Right atrium auricular region (tissue), 2 donors: ENCODE measurements around the gene ATG10. TPM values are rescaled to one million over a fixed set of nuclear protein-coding genes. Genes with fewer than 3 reads are reported as not detected.
"Not testable (repeated sequence)": the region's sequence is repeated elsewhere in the genome, so short reads cannot be mapped to it uniquely, and the experiment has no call there.

Experiments used
- DNase-seq: peaks from one replicate; pipeline ENCODE4 v3.0.0-alpha.2; 2019; ENCODE audit warnings: low spot score
- H3K27ac ChIP-seq, 2 donors: fragments of 200-600 bp; sonication (generic); 1 replicate in 1 of 2; 2 replicates in 1 of 2; pipeline ENCODE4 v1.5.1; 2016 to 2019
- H3K27me3 ChIP-seq, 2 donors: fragments of 200-600 bp; sonication (generic); one replicate each; pipeline versions ENCODE4 v1.5.1 to v1.6.0; 2017 to 2019
- H3K36me3 ChIP-seq: fragments of 200-600 bp; sonication (generic); one replicate; pipeline ENCODE4 v1.5.1; 2016
- H3K4me1 ChIP-seq, 2 donors: fragments of 200-600 bp; sonication (generic); one replicate each; pipeline versions ENCODE4 v1.5.1 to v1.6.0; 2017 to 2019
- H3K4me3 ChIP-seq, 2 donors: fragments of 200-600 bp; sonication (generic); 1 replicate in 1 of 2; 2 replicates in 1 of 2; pipeline ENCODE4 v1.5.1; 2017 to 2019; ENCODE audit warnings: mild to moderate bottlenecking in 1 of 2, moderate library complexity in 1 of 2
- H3K9me3 ChIP-seq, 2 donors: fragments of 200-600 bp; sonication (generic); one replicate each; pipeline ENCODE4 v1.5.1; 2019
- total RNA-seq, 2 donors: library from RNA; depleted of rRNA; stranded (reverse); fragments of >200 nt; gene quantifications; one replicate each; pipeline ENCODE4 v1.1.0, GENCODE V29; 2016
- TF ChIP-seq, protein P1 (sequence below), 2 donors: fragments of 200-600 bp; sonication (generic); IDR thresholded peaks; one replicate each; pipeline ENCODE4 v1.5.1; 2019; ENCODE audit warnings: antibody characterized with exemption in 2 of 2

Gene ATG10
- total RNA-seq, 2 donors from 2014 or later, result 4.2 to 5.6 TPM

DNA sequence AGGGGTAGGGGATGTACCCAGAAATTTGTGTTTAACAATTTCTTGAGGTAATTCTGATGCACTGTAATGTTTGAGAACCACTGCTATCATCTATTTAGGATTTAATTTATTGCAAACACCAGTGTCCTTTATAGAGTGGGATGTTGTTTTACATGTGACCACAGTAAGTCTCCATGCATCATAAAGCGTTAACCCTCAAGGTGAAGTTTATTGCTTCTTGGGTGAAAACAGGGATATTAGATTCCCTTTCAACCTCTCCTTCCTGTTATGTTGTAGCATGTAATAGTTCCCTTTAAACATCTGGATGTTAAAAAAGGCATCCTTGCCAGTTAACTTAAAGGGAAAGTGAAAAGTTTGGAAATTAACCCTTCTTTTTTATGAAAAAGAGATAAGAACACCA, 35.8 kb upstream of the ATG10 start:
- Histone ChIP-seq H3K4me1 (no peaks in the 10 kb centered on the region), H3K9me3 (no peaks in the 10 kb centered on the region), H3K27me3 (no peaks in the 10 kb centered on the region), H3K36me3 (no peaks in the 10 kb centered on the region), H3K27ac (no peak overlapping the region), H3K4me3 (no peak overlapping the region)
- TF ChIP-seq, protein P1, sequence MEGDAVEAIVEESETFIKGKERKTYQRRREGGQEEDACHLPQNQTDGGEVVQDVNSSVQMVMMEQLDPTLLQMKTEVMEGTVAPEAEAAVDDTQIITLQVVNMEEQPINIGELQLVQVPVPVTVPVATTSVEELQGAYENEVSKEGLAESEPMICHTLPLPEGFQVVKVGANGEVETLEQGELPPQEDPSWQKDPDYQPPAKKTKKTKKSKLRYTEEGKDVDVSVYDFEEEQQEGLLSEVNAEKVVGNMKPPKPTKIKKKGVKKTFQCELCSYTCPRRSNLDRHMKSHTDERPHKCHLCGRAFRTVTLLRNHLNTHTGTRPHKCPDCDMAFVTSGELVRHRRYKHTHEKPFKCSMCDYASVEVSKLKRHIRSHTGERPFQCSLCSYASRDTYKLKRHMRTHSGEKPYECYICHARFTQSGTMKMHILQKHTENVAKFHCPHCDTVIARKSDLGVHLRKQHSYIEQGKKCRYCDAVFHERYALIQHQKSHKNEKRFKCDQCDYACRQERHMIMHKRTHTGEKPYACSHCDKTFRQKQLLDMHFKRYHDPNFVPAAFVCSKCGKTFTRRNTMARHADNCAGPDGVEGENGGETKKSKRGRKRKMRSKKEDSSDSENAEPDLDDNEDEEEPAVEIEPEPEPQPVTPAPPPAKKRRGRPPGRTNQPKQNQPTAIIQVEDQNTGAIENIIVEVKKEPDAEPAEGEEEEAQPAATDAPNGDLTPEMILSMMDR (IDR thresholded peaks at IDR 0.05), result no peak
- DNase-seq, result no peak

DNA sequence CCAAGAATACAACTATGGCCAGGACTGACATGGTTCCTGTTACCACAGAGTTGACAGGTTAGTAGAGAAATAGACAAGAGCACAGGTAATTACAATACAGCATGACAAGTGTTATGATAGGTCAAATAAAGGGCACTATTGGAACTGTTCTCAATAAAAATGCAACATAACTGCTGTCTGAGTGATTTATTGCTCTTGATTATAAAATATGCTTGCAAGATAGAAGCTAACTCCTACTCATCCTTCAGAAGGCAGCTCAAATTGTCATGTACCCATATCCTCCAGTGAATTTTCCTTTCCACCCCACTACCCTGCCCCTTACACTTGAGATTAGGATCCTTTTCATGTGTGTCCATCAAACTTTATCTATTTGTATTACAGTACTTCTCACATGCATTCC, 35.1 kb upstream of the ATG10 start:
- TF ChIP-seq, protein P1 (IDR thresholded peaks at IDR 0.05), result no peak
- Histone ChIP-seq H3K4me3 (no peak overlapping the region), H3K36me3 (no peaks in the 10 kb centered on the region), H3K27me3 (no peaks in the 10 kb centered on the region), H3K4me1 (no peaks in the 10 kb centered on the region), H3K27ac (no peak overlapping the region), H3K9me3 (no peaks in the 10 kb centered on the region)
- DNase-seq, result no peak

DNA sequence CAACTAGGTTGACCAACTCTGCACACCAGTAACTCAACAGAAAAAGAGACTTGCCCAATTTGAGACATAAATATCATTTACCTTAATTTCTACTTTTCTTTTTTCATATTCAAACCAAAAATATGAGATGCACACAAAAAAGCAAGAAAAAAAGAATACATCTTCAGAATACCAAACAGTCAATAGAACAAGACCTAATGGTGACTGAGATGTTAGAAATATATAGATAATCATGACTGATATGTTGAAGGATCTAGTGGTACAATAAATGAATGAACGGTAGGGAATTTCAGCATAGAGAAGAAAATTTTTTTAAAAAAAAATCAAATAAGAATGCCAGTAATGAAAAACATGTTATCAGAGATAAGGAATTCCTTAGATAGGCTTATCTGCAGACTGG, 29.1 kb upstream of the ATG10 start:
- no peaks in the 10 kb centered on the region for H3K36me3 ChIP-seq
- no peak overlapping the region for H3K27ac ChIP-seq
- no peak for DNase-seq
- no peaks in the 10 kb centered on the region for H3K4me1 ChIP-seq
- peaks cover 0 to 22% of the 10 kb centered on the region in 2 donors for H3K9me3 ChIP-seq
- no peak overlapping the region for H3K4me3 ChIP-seq
- no peaks in the 10 kb centered on the region for H3K27me3 ChIP-seq
- TF ChIP-seq, protein P1 (IDR thresholded peaks at IDR 0.05), result no peak

DNA sequence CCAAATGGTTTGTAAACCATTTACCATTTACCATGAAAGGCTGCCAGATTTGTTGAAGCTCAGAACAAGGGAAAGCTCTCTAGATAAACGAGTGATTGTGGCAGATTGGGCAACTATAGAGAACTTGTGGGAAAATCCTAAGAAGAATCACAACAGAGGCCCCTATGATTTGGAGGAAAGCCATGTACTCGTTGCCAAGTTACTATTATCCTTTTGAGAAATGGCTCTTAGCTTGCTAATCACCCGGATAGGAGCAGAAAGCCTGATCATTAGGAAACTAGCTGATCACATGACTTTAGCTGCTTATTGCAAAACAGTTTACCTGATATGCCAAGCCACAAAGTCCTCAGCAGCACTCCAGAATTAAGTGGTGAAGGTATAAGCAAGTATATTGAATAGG, 23.5 kb upstream of the ATG10 start:
- Histone ChIP-seq H3K27ac (no peak overlapping the region), H3K9me3 (peaks cover 0 to 8% of the 10 kb centered on the region in 2 donors), H3K27me3 (no peaks in the 10 kb centered on the region), H3K36me3 (no peaks in the 10 kb centered on the region), H3K4me3 (no peak overlapping the region), H3K4me1 (peaks cover 0 to 11% of the 10 kb centered on the region in 2 donors)
- TF ChIP-seq, protein P1 (IDR thresholded peaks at IDR 0.05), result no peak
- no peak for DNase-seq

DNA sequence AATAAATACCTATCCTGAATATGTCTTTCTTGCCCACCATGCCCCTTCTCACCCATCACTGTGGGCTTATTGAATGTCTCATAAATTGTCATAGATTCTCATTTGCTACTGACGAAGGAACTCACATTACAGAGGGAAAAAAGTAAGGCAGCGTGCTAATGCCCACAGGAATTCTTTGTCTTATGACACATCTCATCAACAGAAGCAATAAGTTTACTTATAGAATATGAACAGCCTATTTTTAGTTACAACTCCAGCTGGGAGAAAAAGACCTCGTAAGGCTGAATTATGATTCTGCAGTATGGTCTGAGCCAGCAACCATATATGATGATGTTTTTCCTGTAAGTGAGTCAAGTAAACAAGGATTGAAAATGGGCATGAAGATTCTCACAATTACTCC, 22.4 kb upstream of the ATG10 start:
- H3K9me3 ChIP-seq, result no peaks in the 10 kb centered on the region
- H3K36me3 ChIP-seq, result no peaks in the 10 kb centered on the region
- H3K27me3 ChIP-seq, result no peaks in the 10 kb centered on the region
- TF ChIP-seq, protein P1 (IDR thresholded peaks at IDR 0.05), result no peak
- peaks cover 0 to 11% of the 10 kb centered on the region in 2 donors for H3K4me1 ChIP-seq
- H3K4me3 ChIP-seq, result no peak overlapping the region
- no peak overlapping the region for H3K27ac ChIP-seq
- no peak for DNase-seq

DNA sequence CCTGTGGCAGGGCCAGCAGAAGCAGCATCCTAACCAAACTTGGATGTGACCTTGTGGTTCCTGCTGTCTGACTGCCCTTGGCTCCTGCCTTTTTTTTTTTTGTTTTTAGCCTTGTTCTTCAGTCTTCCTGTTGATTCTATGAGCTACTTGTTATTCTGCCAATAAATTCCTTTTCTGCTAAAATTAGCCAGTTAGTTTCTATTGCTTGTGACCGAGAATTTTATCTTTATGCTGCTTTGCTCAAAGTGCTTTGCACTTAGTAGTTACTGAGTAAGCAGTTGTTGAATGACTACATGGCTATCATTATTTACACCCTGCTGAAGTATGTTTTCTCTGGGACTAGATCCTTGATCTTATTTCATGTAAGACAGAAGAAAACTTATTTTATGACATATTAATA, 20.8 kb upstream of the ATG10 start:
- no peak overlapping the region for H3K4me3 ChIP-seq
- no peaks in the 10 kb centered on the region for H3K36me3 ChIP-seq
- DNase-seq, result no peak
- no peak overlapping the region for H3K27ac ChIP-seq
- TF ChIP-seq, protein P1 (IDR thresholded peaks at IDR 0.05), result no peak
- H3K9me3 ChIP-seq, result no peaks in the 10 kb centered on the region
- no peaks in the 10 kb centered on the region for H3K27me3 ChIP-seq
- H3K4me1 ChIP-seq, result peaks cover 0 to 11% of the 10 kb centered on the region in 2 donors

DNA sequence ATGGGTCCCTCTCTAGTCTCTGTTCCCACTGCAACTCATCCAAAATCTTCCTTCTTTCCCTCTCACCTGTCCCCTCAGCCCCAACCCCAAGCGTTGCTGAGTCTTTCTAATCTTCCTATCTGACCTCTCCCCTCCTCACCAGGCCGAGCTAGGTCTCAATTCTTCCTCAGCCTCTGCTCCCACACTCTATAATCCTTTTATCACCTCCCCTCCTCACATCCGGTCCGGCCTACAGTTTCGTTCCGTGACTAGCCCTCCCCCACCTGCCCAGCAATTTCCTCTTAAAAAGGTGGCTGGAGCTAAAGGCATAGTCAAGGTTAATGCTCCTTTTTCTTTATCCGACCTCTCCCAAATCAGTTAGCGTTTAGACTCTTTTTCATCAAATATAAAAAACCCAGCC, 17.0 kb upstream of the ATG10 start:
- not testable (repeated sequence) for H3K9me3 ChIP-seq, H3K4me3 ChIP-seq, DNase-seq, H3K36me3 ChIP-seq, H3K27ac ChIP-seq, H3K27me3 ChIP-seq
- H3K4me1 ChIP-seq, result peaks cover 0 to 11% of the 10 kb centered on the region in 2 donors

DNA sequence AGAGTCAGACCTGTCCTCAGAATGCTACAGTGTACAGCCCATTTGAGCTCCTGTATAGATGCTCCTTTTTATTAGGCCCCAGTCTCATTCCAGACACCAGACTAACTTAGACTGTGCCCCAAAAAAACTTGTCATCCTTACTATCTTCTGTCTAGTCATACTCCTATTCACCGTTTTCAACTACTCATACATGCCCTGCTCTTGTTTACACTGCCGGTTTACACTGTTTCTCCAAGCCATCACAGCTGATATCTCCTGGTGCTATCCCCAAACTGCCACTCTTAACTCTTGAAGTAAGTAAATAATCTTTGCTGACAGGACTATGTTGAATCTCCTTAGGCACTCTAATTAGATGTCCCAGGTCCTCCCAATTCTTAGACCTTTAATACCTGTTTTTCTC, 13.7 kb upstream of the ATG10 start:
- DNase-seq, H3K4me1 ChIP-seq, H3K9me3 ChIP-seq, H3K27ac ChIP-seq, H3K4me3 ChIP-seq, H3K27me3 ChIP-seq, H3K36me3 ChIP-seq: not testable (repeated sequence)
